ENCODE results near the gene DENND2A. TPM values are rescaled to one million over a fixed set of nuclear protein-coding genes. Genes with fewer than 3 reads are reported as not detected.

Gene DENND2A
- total RNA-seq, 4 donors from 2014 or later = 0.73 to 2.6 (median 1.6) TPM

- in situ Hi-C loops (cut with MboI; ENCODE audit: low sequenced_read_pairs in 4 of 4) = no loop called here
Observed at GRCh38 chr7:140638173-140638791, 2.3 kb downstream of the DENND2A start.

GRCh38 chr7:140637400-140637799, 3.2 kb downstream of the DENND2A start:
- Histone ChIP-seq H3K4me1 (peaks cover 13% of the 10 kb centered on the region in 2 donors), H3K27me3 (peaks cover 18 to 36% (median 19%) of the 10 kb centered on the region in 3 donors), H3K4me3 (no peak overlapping the region), H3K36me3 (no peaks in the 10 kb centered on the region), H3K9me3 (no peaks in the 10 kb centered on the region), H3K27ac (peak overlapping the region; percentile 46 to 83 (median 57))
- DNase-seq (no peak), ATAC-seq (no peak)
- TF ChIP-seq CTCF (IDR thresholded peaks at IDR 0.05 in 4 of 5, conservative IDR thresholded peaks at IDR 0.05 in 1 of 5) = no peak
- no peak for TF ChIP-seq POLR2A (IDR thresholded peaks at IDR 0.05)
- in situ Hi-C loops (cut with MboI; ENCODE audit: low sequenced_read_pairs in 4 of 4) (no loop called here), intact Hi-C loops (cut with DNase I; ENCODE audit: low total_unique reads) (no loop called here)

More at GRCh38 chr7:140638173-140638791, 2.3 kb downstream of the DENND2A start:
- TF ChIP-seq CTCF (IDR thresholded peaks at IDR 0.05 in 4 of 5, conservative IDR thresholded peaks at IDR 0.05 in 1 of 5) (no peak), POLR2A (IDR thresholded peaks at IDR 0.05) (no peak)
- ATAC-seq = peak; percentile 31 to 40
- Histone ChIP-seq H3K27me3 (peaks cover 18 to 41% (median 25%) of the 10 kb centered on the region in 3 donors), H3K4me1 (peaks cover 12 to 13% of the 10 kb centered on the region in 2 donors), H3K9me3 (no peaks in the 10 kb centered on the region), H3K36me3 (no peaks in the 10 kb centered on the region), H3K27ac (peak overlapping the region; percentile 39 to 83 (median 78)), H3K4me3 (peak overlapping the region in 1 of 4 donors; percentile 65)
- DNase-seq = peak; percentile 19 to 50
- intact Hi-C loops (cut with DNase I; ENCODE audit: low total_unique reads) = no loop called here

- intact Hi-C loops (cut with DNase I; ENCODE audit: low total_unique reads) = no loop called here
Observed at GRCh38 chr7:140635816-140636215, 4.8 kb downstream of the DENND2A start.

GRCh38 chr7:140635345-140635744, 5.3 kb downstream of the DENND2A start:
- no peaks in the 10 kb centered on the region for H3K36me3 ChIP-seq
- no peak for ATAC-seq
- H3K27ac ChIP-seq = peak overlapping the region; percentile 52 to 61 (median 54)
- no peak overlapping the region for H3K4me3 ChIP-seq
- TF ChIP-seq POLR2A (IDR thresholded peaks at IDR 0.05) = no peak
- TF ChIP-seq CTCF (IDR thresholded peaks at IDR 0.05 in 4 of 5, conservative IDR thresholded peaks at IDR 0.05 in 1 of 5) = no peak
- H3K4me1 ChIP-seq = peaks cover 20 to 25% of the 10 kb centered on the region in 2 donors
- H3K9me3 ChIP-seq = no peaks in the 10 kb centered on the region
- in situ Hi-C loops (cut with MboI; ENCODE audit: low sequenced_read_pairs in 4 of 4) = no loop called here
- peaks cover 9 to 21% (median 11%) of the 10 kb centered on the region in 3 donors for H3K27me3 ChIP-seq
- DNase-seq = no peak
- intact Hi-C loops (cut with DNase I; ENCODE audit: low total_unique reads) = no loop called here

More at GRCh38 chr7:140635816-140636215, 4.8 kb downstream of the DENND2A start:
- Histone ChIP-seq H3K9me3 (no peaks in the 10 kb centered on the region), H3K36me3 (no peaks in the 10 kb centered on the region), H3K27ac (peak overlapping the region; percentile 52 to 61 (median 54)), H3K27me3 (peaks cover 10 to 23% (median 12%) of the 10 kb centered on the region in 3 donors), H3K4me3 (no peak overlapping the region), H3K4me1 (peaks cover 16 to 25% of the 10 kb centered on the region in 2 donors)
- ATAC-seq (no peak), DNase-seq (no peak)
- no peak for TF ChIP-seq CTCF (IDR thresholded peaks at IDR 0.05 in 4 of 5, conservative IDR thresholded peaks at IDR 0.05 in 1 of 5)
- TF ChIP-seq POLR2A (IDR thresholded peaks at IDR 0.05) = no peak
- in situ Hi-C loops (cut with MboI; ENCODE audit: low sequenced_read_pairs in 4 of 4) = no loop called here
